HEK293T (cell line): Measurements from ENCODE around the gene IL12B.
"Not testable (repeated sequence)": the region's sequence is repeated elsewhere in the genome, so short reads cannot be mapped to it uniquely, and the experiment has no call there.

Source experiments
- CTCF ChIA-PET: fragments of 350-600 bp; formaldehyde crosslinking; extraction: SDS; loops from one replicate; lab custom pipeline; 2021; ENCODE audit warnings: antibody characterized with exemption, inconsistent platforms; lab: Yijun Ruan, JAX
- POLR2A ChIA-PET: fragments of 350-600 bp; formaldehyde crosslinking; extraction: SDS; loops from one replicate; lab custom pipeline; 2020; ENCODE audit warnings: antibody characterized with exemption, inconsistent platforms; lab: Yijun Ruan, JAX
- DNase-seq: peaks from one replicate; pipeline ENCODE4 v3.0.0; 2012; ENCODE audit warnings: mixed read lengths; ENCODE audit errors: extremely low spot score
- ARNT ChIP-seq: fragments of 450-650 bp; IDR thresholded peaks from 2 replicates; pipeline ENCODE4 v1.6.1; 2017; ENCODE audit warnings: mild to moderate bottlenecking
- BHLHE40 ChIP-seq: fragments of 450-650 bp; IDR thresholded peaks from 2 replicates; pipeline ENCODE4 v1.6.1; 2016; ENCODE audit warnings: mild to moderate bottlenecking, moderate library complexity, borderline replicate concordance
- CTBP1 ChIP-seq: fragments of 450-650 bp; IDR thresholded peaks from 2 replicates; pipeline ENCODE4 v1.6.1; 2016; ENCODE audit warnings: borderline replicate concordance
- ELF4 ChIP-seq: fragments of 450-650 bp; IDR thresholded peaks from 2 replicates; pipeline ENCODE4 v1.6.1; 2017; ENCODE audit warnings: antibody characterized with exemption
- FOXA1 ChIP-seq: fragments of 450-650 bp; IDR thresholded peaks from 2 replicates; pipeline ENCODE4 v1.6.1; 2016; ENCODE audit warnings: mild to moderate bottlenecking
- FOXK2 ChIP-seq: fragments of 450-650 bp; IDR thresholded peaks from 2 replicates; pipeline ENCODE4 v1.6.1; 2016; ENCODE audit warnings: mild to moderate bottlenecking
- FOXM1 ChIP-seq: fragments of 450-650 bp; IDR thresholded peaks from 2 replicates; pipeline ENCODE4 v1.6.1; 2017; ENCODE audit warnings: mild to moderate bottlenecking, borderline replicate concordance
- HDGF ChIP-seq: fragments of 450-650 bp; IDR thresholded peaks from 2 replicates; pipeline ENCODE4 v1.6.1; 2017; ENCODE audit warnings: antibody characterized with exemption, borderline replicate concordance
- L3MBTL2 ChIP-seq: fragments of 450-650 bp; conservative IDR thresholded peaks from 2 replicates; pipeline ENCODE4 v1.6.1; 2016; ENCODE audit warnings: mild to moderate bottlenecking
- LEF1 ChIP-seq: fragments of 450-650 bp; IDR thresholded peaks from 2 replicates; pipeline ENCODE4 v1.6.1; 2017; ENCODE audit warnings: mild to moderate bottlenecking, borderline replicate concordance
- NFRKB ChIP-seq: fragments of 450-650 bp; IDR thresholded peaks from 2 replicates; pipeline ENCODE4 v1.6.1; 2016; ENCODE audit warnings: mild to moderate bottlenecking, moderate library complexity
- SP1 ChIP-seq: fragments of 450-650 bp; IDR thresholded peaks from 2 replicates; pipeline ENCODE4 v1.6.1; 2017
- SUZ12 ChIP-seq: fragments of 450-650 bp; IDR thresholded peaks from 2 replicates; pipeline ENCODE4 v1.6.1; 2016; ENCODE audit warnings: mild to moderate bottlenecking
- TARDBP ChIP-seq: fragments of 450-650 bp; IDR thresholded peaks from 2 replicates; pipeline ENCODE4 v1.6.1; 2016
- ZNF384 ChIP-seq: fragments of 450-650 bp; IDR thresholded peaks from 2 replicates; pipeline ENCODE4 v1.6.1; 2016
- TF ChIP-seq, protein P1 (sequence below): fragments of 450-650 bp; IDR thresholded peaks from 2 replicates; pipeline ENCODE4 v1.6.1; 2016

The IL12B gene

DNA sequence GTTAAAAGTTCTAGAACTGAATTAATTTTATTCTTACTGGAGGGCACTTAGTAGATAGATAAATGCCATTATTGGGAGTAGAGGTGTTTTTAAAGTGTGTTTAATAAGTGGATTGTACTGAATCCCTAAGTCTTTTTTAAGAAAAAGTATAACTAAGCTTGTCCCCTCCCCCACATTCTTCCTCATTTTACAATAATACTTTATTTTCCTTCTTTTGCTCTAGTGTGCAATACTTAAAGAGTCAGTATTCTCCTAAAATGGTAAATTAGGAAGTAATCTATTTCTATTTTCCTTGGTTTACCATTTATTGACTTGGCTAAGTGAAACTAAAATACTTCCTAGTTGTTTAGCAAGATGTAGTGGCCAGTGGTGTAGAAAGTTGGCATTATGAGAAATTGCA, 55.6 kb downstream of the IL12B start:
- DNase-seq: no peak
- ChIA-PET POLR2A (no interaction called here), CTCF (no interaction called here)
- TF ChIP-seq, protein P1, sequence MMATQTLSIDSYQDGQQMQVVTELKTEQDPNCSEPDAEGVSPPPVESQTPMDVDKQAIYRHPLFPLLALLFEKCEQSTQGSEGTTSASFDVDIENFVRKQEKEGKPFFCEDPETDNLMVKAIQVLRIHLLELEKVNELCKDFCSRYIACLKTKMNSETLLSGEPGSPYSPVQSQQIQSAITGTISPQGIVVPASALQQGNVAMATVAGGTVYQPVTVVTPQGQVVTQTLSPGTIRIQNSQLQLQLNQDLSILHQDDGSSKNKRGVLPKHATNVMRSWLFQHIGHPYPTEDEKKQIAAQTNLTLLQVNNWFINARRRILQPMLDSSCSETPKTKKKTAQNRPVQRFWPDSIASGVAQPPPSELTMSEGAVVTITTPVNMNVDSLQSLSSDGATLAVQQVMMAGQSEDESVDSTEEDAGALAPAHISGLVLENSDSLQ: no peak
- TF ChIP-seq SUZ12: no peak
- TF ChIP-seq CTBP1: no peak
- no peak for TF ChIP-seq SP1
- TF ChIP-seq ELF4: no peak
- no peak for TF ChIP-seq FOXM1
- no peak for TF ChIP-seq NFRKB
- TF ChIP-seq BHLHE40: no peak
- no peak for TF ChIP-seq ZNF384
- TF ChIP-seq FOXA1: no peak
- TF ChIP-seq TARDBP: no peak
- no peak for TF ChIP-seq ARNT
- no peak for TF ChIP-seq L3MBTL2

DNA sequence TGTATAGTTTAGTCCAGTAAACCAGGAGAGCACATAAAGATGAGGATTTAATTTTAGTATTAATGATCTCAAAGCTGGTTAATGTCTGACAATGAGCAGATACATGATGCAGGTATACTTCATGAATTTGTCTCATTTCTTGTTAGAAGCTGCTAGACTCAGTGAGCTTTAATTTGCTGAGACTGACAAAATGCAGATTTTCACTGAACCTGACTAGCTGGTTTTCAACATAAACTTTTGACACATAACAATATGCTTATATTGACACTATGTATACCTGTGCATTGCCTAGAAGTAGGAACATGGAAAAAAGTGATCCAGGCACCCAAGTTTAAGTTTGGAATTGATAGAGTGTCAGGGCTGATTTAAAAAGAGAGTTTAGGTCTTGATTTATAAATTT, 56.4 kb downstream of the IL12B start:
- ChIA-PET CTCF (interaction anchor here (0.6 kb wide), 1 partner anchor 117 kb away, joined by 3 read pairs; no protein-coding TSS in a partner anchor), POLR2A (no interaction called here)
- TF ChIP-seq LEF1 (no peak), HDGF (no peak), SUZ12 (no peak), FOXK2 (no peak), L3MBTL2 (no peak), FOXA1 (no peak), ARNT (no peak), FOXM1 (no peak), SP1 (no peak)
- TF ChIP-seq, protein P1: no peak
- DNase-seq: no peak

DNA sequence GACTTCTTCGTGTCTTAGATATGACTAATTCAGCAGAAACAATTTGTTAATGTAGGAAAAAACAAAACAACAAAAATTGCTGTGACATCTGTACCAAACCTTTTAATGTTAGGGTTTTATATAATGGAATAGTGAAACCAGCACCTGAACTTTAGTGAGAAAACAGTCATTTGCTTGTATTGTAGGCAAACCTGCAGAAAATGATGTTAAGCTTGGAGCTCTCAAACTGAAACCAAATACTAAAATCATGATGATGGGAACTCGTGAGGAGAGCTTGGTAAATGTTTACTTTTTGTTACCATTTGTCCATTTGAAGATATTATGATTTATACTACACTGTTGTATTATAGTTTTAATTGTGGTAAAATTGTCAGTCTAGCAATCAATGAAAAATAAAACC, 60.6 kb downstream of the IL12B start:
- CTCF ChIA-PET: no interaction called here

DNA sequence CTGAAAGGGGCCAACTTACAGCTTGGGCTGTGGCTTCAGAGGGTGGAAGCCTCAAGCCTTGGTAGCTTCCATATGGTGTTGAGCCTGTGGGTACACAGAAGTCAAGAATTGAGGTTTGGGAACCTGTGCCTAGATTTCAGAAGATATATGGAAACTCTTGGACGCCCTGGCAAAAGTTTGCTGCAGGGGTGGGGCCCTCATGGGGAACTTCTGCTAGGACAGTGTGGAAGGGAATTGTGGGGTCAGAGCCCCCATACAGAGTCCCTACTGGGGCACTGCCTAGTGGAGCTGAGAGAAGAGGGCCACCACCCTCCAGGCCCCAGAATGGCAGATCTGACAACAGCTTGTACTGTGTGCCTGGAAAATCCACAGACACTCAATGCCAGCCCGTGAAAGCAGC, 63.5 kb downstream of the IL12B start:
- DNase-seq, CTCF ChIA-PET, POLR2A ChIA-PET: not testable (repeated sequence)

More for the DNA sequence above, 60.6 kb downstream of the IL12B start:
- no peak for DNase-seq
- POLR2A ChIA-PET: no interaction called here
- TF ChIP-seq FOXM1: no peak
- TF ChIP-seq NFRKB: no peak
- TF ChIP-seq ZNF384: no peak
- no peak for TF ChIP-seq FOXK2
- TF ChIP-seq FOXA1: no peak
- no peak for TF ChIP-seq HDGF
- TF ChIP-seq ELF4: no peak
- no peak for TF ChIP-seq SUZ12
- TF ChIP-seq ARNT: no peak
- TF ChIP-seq L3MBTL2: no peak
- no peak for TF ChIP-seq BHLHE40
- TF ChIP-seq SP1: no peak
- TF ChIP-seq TARDBP: no peak
- TF ChIP-seq LEF1: no peak
- TF ChIP-seq, protein P1: no peak
- no peak for TF ChIP-seq CTBP1
